ENCODE data around the gene XPNPEP1. TPM values are rescaled to one million over a fixed set of nuclear protein-coding genes. Genes with fewer than 3 reads are reported as not detected.

XPNPEP1 gene
- polyA plus RNA-seq, 1 donor from 2014 or later, result 14.7 TPM

DNA sequence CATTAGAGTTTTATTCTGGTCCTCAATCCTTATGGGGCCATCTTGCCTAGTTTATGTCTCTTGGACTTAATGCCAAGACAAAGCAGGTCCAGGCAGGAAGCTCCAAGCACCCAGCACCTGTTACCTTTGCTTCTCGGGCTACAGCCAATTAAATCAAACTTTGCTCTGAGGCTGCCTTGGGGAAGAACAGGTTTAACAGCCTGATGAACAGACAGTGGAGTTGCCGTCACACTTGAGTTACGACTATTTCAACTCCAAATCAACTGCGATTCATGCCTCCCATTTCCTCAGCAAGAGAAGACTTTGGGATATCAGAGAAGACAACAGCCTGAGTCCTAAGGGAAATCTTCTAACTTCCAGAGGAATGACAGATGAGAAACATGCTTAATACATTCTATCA, 62.2 kb downstream of the XPNPEP1 start:
- peaks cover 5 to 18% (median 9%) of the 10 kb centered on the region in 3 donors for H3K4me1 Mint-ChIP-seq
- H3K9me3 Mint-ChIP-seq, result peaks cover 0 to 20% (median 6%) of the 10 kb centered on the region in 3 donors
- no peak overlapping the region for H3K4me3 Mint-ChIP-seq
- H3K27me3 Mint-ChIP-seq, result no peaks in the 10 kb centered on the region
- no peak overlapping the region for H3K27ac Mint-ChIP-seq
- peaks cover 20% of the 10 kb centered on the region for H3K36me3 Mint-ChIP-seq

DNA sequence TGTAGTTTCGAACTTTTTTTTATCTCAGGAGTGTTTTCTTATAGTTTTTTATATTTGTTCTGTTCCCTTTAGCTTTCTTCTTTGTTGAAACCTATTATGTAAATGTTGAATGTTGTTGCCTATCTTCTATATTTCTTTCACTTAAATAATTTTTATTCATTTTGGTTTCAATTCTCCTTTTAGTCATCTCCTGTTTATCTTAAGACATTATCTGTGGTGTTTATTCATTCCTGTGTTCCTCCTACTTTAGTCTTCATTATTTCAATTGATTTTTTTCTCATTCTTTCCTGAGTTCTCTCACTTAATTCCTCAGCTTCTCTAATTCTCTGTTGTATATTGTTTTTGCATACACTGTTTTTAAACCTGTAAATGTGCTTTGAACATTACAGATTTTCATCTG, 64.1 kb downstream of the XPNPEP1 start:
- Mint-ChIP-seq H3K36me3 (peaks cover 8% of the 10 kb centered on the region), H3K4me3 (no peak overlapping the region), H3K27me3 (no peaks in the 10 kb centered on the region), H3K27ac (no peak overlapping the region), H3K4me1 (peaks cover 5 to 18% (median 9%) of the 10 kb centered on the region in 3 donors), H3K9me3 (peaks cover 0 to 14% (median 5%) of the 10 kb centered on the region in 3 donors)

DNA sequence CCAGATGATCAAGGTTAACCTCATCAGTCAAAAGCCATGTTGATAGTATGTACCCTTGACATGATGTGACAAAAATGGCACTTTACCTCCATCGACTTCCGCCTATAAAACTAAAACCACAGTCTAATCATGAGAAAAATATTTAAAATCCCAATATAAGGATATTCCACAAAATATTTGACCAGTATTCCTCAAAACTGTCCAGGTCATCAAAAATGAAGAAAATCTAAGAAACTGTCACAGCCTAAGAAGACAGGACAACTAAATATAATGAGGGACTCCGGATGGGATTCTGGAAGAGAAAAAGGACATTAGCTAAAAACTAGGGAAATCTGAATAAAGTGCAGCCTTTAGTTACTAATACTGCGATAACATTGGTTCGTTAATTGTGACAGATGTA, 67.6 kb downstream of the XPNPEP1 start:
- no peaks in the 10 kb centered on the region for H3K36me3 Mint-ChIP-seq
- no peaks in the 10 kb centered on the region for H3K27me3 Mint-ChIP-seq
- no peaks in the 10 kb centered on the region for H3K9me3 Mint-ChIP-seq
- H3K4me3 Mint-ChIP-seq, result no peak overlapping the region
- no peak overlapping the region for H3K27ac Mint-ChIP-seq
- peaks cover 10 to 22% (median 16%) of the 10 kb centered on the region in 3 donors for H3K4me1 Mint-ChIP-seq

DNA sequence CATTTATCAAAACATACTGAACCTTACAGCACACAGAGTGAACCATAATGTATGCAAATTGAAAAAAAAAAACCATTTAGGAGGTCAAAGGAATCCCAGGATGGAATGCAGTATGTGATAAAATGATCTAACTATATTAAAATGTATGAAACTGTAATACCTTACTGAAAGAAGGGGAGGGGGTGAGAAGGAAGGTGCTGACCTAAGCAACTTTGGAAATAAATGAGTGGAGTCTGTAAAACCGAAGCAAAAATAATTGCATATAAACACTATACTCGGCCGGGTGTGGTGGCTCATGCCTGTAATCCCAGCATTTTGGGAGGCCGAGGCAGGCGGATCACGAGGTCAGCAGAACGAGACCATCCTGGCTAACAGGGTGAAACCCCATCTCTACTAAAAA, 69.4 kb downstream of the XPNPEP1 start:
- H3K4me3 Mint-ChIP-seq, result no peak overlapping the region
- H3K27me3 Mint-ChIP-seq, result no peaks in the 10 kb centered on the region
- H3K4me1 Mint-ChIP-seq, result peaks cover 6 to 11% (median 7%) of the 10 kb centered on the region in 3 donors
- H3K27ac Mint-ChIP-seq, result no peak overlapping the region
- no peaks in the 10 kb centered on the region for H3K36me3 Mint-ChIP-seq
- H3K9me3 Mint-ChIP-seq, result no peaks in the 10 kb centered on the region

DNA sequence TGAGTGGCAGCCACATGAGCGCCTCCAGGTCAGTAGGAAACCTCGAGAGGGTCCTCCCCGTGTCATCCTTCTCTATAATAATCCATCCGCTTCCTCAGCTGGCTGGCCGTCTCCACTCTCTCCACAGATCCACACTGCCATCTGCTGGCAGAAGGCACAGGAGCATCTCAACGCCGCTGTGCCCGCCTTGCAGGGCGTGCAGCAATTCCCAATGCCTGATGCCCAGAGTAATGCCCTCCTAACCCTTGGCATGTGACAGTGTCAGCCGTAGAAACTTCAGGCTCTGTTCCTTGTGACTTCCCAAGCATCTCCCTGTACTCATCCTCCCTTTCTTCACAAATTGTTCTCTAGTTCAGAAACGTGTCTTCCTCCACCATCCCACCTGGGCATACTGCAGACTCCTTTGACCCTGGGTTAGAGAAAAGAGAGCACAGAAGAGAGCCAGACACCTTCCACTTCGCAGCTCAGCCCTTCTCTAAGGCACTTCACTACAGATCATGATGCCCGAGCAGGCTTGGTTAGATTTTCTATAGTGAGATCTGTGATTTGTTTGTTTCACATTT, 70.8 kb downstream of the XPNPEP1 start:
- Mint-ChIP-seq H3K27ac (peak overlapping the region in 1 of 3 donors; percentile 39), H3K27me3 (no peaks in the 10 kb centered on the region), H3K9me3 (no peaks in the 10 kb centered on the region), H3K36me3 (no peaks in the 10 kb centered on the region), H3K4me1 (peaks cover 6 to 11% (median 7%) of the 10 kb centered on the region in 3 donors), H3K4me3 (no peak overlapping the region)

DNA sequence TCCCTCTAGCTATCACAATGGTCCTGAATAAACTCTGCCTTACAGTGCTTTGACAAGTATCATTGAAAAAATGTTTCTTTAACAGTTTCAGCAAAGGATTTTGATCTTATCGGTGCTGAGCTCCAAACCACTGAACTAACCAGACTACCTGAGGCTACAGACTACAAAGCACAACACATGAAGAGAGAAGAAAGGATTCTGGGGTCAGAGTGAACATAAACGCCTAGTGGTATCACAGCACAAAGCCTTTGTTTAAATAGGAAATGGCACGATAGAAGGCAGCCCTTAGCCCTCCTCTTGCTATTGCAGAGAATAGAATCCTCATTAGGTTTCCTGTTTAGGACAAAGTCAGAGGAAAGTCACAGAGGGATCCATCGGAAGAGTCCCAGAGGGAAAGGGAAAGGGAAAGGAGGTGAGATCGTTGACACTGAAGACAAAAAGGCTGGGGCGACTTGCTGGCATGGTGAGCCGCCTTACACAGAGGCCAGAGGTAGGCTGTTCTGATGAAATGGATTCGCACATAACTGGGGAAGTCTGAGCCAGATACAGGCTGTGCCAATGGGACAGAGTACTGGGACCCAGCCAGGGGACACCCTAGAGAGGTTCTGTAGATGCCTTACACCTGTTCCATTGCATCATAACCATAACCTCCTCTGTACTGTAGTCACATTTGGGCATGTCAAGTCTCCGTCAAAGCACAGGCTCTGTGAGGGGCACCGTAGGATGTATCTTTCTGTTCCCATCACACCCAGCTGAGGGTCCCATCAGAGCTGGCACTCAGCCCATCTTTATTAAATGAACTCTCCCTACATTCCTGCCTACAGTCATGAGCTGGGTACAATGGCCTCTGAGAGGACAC, 71.5 kb downstream of the XPNPEP1 start:
- peaks cover 6 to 11% (median 7%) of the 10 kb centered on the region in 3 donors for H3K4me1 Mint-ChIP-seq
- H3K9me3 Mint-ChIP-seq, result no peaks in the 10 kb centered on the region
- H3K36me3 Mint-ChIP-seq, result no peaks in the 10 kb centered on the region
- no peak overlapping the region for H3K4me3 Mint-ChIP-seq
- H3K27ac Mint-ChIP-seq, result peak overlapping the region in 1 of 3 donors; percentile 39
- no peaks in the 10 kb centered on the region for H3K27me3 Mint-ChIP-seq

DNA sequence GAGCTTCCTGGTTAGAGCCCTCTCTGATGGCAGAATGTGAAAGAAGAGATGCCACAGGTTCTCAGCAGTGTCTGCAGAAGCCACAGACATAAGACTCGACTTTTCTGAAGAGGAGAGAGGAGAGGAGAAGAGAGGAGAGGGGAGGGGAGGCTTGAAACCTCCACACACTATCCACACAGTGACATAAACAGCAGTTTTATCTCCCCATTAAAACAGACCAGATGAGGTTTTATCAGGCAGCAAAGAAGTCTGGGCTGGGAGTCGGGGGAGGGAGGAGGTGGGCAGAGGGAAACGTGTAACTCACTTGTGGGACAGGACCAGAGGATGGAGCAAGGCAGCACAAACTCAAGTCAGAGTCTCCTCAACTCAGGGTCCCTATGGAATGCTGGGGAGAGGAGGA, 76.5 kb downstream of the XPNPEP1 start:
- peaks cover 4% of the 10 kb centered on the region for H3K27me3 Mint-ChIP-seq
- no peaks in the 10 kb centered on the region for H3K36me3 Mint-ChIP-seq
- H3K9me3 Mint-ChIP-seq, result no peaks in the 10 kb centered on the region
- H3K27ac Mint-ChIP-seq, result no peak overlapping the region
- H3K4me3 Mint-ChIP-seq, result no peak overlapping the region
- H3K4me1 Mint-ChIP-seq, result peaks cover 0 to 1% (median 0%) of the 10 kb centered on the region in 3 donors

DNA sequence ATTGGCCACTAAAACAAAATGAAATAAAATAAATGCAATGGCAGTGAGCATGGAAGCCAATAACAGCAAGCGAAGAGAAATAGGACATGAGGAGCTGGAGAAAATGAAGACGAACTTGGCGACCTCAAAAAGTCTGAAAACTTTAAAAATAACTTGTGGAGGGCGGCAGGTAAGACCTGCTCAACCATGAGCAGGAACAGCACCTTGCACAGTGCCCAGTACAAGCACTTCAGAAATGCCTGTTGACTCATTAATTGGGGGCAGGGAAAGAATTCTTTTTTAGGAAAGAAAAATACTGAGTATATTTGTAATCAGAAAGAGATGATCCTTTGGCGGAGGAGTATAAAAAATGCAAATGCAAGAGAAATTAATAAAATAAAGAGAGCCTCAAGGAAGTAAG, 78.0 kb downstream of the XPNPEP1 start:
- Mint-ChIP-seq H3K36me3 (no peaks in the 10 kb centered on the region), H3K27me3 (peaks cover 4% of the 10 kb centered on the region), H3K27ac (no peak overlapping the region), H3K4me1 (peaks cover 0 to 1% (median 0%) of the 10 kb centered on the region in 3 donors), H3K9me3 (no peaks in the 10 kb centered on the region), H3K4me3 (no peak overlapping the region)

DNA sequence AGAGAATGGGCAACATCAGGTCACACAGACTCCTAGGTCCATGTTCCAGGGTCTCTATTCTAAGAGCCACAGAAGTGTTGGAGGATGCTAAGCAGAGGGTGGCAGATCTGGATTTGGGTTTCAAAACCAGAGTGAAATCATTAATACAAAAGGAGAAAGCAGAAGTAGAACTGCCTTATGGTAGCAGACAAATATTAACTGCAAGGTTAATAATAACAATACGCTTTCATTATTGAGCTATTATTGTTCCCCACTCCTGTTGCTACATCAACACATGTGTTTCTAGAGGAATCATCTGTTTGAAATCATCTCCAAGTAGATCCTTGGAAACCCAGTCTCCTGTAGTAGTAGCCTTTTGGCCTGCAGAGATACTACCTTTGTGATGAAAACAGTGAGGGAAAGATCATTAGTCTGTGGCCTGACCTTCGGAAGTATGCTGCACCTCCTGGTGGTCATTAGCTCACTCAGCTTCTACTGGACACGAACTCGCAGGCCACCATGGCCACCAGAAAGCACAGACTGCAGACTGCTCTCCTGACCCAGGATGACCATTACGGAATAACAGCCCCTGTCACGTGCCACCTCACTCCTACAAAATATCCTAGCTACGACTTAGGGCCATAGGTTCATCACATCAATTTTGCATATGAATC, 84.6 kb downstream of the XPNPEP1 start:
- Mint-ChIP-seq H3K36me3 (no peaks in the 10 kb centered on the region), H3K27ac (no peak overlapping the region), H3K4me1 (no peaks in the 10 kb centered on the region), H3K27me3 (peaks cover 6% of the 10 kb centered on the region), H3K9me3 (no peaks in the 10 kb centered on the region), H3K4me3 (no peak overlapping the region)

DNA sequence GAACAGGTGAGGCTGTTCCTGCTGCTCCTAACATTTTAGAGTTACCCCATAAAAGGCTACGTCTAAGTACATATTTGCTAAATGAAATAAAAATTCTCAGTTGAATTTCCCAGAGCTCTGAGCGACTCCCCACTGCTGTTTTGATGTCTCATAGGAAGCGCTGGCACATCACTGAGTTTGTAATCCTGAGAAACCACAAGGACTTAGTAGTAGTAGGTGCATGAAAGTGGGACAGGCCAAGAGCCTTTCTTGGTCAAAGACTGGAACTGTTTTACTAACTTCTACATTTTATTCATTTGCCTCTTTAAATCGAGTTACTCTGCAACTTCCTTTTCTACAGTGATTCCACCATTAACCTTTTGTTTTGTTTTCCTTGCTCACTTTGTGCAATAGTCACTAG, 85.9 kb downstream of the XPNPEP1 start:
- H3K4me1 Mint-ChIP-seq, result no peaks in the 10 kb centered on the region
- H3K27ac Mint-ChIP-seq, result no peak overlapping the region
- H3K9me3 Mint-ChIP-seq, result peaks cover 0 to 4% (median 1%) of the 10 kb centered on the region in 3 donors

DNA sequence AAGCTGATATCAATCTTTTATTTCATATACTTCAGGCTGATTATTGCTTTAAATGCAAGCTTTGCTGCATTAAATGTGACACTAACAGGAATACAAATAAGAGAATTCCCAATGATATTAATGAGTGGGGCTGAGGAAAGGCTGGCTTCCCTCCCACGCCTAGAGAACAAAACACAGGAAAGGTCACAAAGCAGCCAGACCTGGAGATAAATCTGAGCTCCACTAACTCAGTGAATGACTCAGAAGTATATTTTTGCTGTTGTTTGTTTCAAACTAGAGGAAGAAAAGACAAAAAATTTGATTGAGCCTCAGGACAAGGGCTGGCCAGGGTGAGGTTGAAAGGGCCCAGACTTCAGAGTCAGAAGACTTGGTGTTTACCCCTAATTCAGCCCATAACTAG, 88.1 kb downstream of the XPNPEP1 start:
- Mint-ChIP-seq H3K36me3 (no peaks in the 10 kb centered on the region), H3K4me1 (no peaks in the 10 kb centered on the region), H3K27ac (no peak overlapping the region), H3K27me3 (peaks cover 7% of the 10 kb centered on the region), H3K9me3 (peaks cover 4 to 7% (median 4%) of the 10 kb centered on the region in 3 donors), H3K4me3 (no peak overlapping the region)

More for the DNA sequence above, 85.9 kb downstream of the XPNPEP1 start:
- Mint-ChIP-seq H3K36me3 (no peaks in the 10 kb centered on the region), H3K4me3 (no peak overlapping the region), H3K27me3 (peaks cover 6% of the 10 kb centered on the region)

DNA sequence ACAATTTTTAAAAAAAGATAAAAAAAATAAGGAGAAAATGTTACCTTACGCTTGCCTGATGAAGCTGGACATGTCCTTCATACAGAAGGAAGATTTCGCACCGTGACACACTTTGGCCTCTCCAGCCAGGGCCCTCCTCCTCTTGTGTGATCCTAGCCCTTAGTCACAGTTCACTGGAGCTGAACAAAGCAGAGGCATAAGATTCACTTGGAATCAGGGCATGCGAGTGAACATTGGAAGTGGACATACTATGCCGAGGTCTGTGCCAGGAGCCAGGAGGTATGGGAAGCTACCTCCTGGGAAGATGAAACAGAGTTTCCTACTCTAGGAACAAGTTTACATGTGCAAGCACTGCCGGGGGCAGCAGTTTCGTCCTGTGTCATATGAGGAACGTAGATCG, 91.5 kb downstream of the XPNPEP1 start:
- peaks cover 7% of the 10 kb centered on the region for H3K27me3 Mint-ChIP-seq
- H3K9me3 Mint-ChIP-seq, result peaks cover 4 to 7% (median 4%) of the 10 kb centered on the region in 3 donors
- H3K4me3 Mint-ChIP-seq, result peak overlapping the region in 1 of 4 donors; percentile 63
- H3K27ac Mint-ChIP-seq, result no peak overlapping the region
- H3K4me1 Mint-ChIP-seq, result peaks cover 0 to 1% (median 0%) of the 10 kb centered on the region in 3 donors
- no peaks in the 10 kb centered on the region for H3K36me3 Mint-ChIP-seq

DNA sequence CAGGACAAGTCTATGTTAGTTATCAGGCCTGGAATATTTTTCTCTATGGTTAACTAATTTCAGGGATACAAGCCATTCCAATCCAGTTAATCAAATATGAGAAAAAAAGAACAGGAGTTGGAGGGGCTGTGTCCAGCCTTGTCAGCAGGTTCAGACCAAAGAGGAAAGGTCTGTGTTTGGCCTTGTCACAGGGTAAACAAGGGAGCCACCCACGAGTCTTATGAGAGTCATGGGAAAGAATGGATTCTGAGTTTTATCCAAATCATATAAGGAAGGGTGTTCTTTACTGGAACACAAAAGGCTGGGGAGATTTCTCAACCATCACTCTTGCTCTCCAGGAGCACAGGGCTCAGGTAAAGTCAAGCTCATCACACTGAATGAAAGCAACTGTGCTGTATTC, 99.1 kb downstream of the XPNPEP1 start:
- Mint-ChIP-seq H3K27me3 (no peaks in the 10 kb centered on the region), H3K27ac (no peak overlapping the region), H3K9me3 (peaks cover 0 to 3% (median 0%) of the 10 kb centered on the region in 3 donors), H3K36me3 (peaks cover 5% of the 10 kb centered on the region), H3K4me3 (no peak overlapping the region), H3K4me1 (peaks cover 0 to 1% (median 0%) of the 10 kb centered on the region in 3 donors)

DNA sequence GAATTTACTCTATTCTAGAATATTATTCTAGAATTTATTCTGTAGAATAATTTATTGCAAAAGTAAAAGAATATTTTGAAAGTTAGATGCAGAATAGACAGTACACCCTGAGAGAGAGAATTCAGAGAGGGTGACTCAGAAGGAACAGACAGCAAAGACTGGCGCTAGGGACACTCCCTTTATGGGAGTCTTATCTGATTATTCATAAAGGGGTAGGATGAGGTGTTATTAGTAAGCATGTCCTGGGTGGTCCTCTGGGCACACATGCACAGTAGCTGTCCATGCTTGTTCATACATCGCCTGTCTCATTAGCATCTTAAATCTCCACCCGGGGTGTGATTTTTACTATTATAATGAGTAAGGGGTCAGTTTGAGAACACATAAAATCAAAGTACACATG, 100.1 kb downstream of the XPNPEP1 start:
- Mint-ChIP-seq H3K27me3 (no peaks in the 10 kb centered on the region), H3K36me3 (peaks cover 5% of the 10 kb centered on the region), H3K4me1 (peaks cover 0 to 1% (median 0%) of the 10 kb centered on the region in 3 donors), H3K9me3 (peaks cover 0 to 3% (median 0%) of the 10 kb centered on the region in 3 donors), H3K27ac (no peak overlapping the region), H3K4me3 (no peak overlapping the region)

DNA sequence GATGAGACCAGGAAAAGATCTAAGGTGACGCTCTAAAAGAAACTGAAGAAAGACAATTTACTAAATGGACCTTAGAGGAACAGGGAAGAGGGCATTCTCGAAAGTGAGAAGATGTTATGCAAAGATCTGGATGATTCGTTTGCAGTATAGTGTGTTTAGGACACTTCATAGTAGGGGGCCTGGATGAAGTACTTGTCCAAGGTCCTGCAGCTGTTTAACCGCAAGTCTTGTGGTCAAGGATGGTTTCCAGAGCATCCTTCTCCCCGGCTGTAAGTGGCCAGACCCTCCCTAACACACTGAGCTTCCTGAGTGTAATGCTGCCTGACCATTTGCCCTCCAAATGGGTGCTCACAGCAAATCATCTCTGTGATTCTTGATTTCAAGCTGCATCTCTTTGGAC, 101.6 kb downstream of the XPNPEP1 start:
- Mint-ChIP-seq H3K4me3 (no peak overlapping the region), H3K4me1 (no peaks in the 10 kb centered on the region), H3K27me3 (no peaks in the 10 kb centered on the region), H3K9me3 (peaks cover 0 to 3% (median 0%) of the 10 kb centered on the region in 3 donors), H3K27ac (no peak overlapping the region), H3K36me3 (peaks cover 5% of the 10 kb centered on the region)
